Suprapubic skin (tissue), 3 donors: ENCODE measurements around the gene MYD88.

Experiments
- CTCF ChIP-seq, 2 donors: fragments of 200-600 bp in 1 of 2; fragments of 450-650 bp in 1 of 2; sonication (generic) in 1 of 2; IDR thresholded peaks; one replicate each; pipeline ENCODE4 v1.5.1; 2016 to 2019; ENCODE audit warnings: antibody characterized with exemption in 2 of 2, mild to moderate bottlenecking in 1 of 2, moderate library complexity in 1 of 2
- POLR2A ChIP-seq, 2 donors: fragments of 450-650 bp; IDR thresholded peaks; one replicate each; pipeline ENCODE4 v1.6.1; 2017; ENCODE audit warnings: antibody characterized with exemption in 2 of 2, mild to moderate bottlenecking in 2 of 2, moderate library complexity in 2 of 2

GRCh38 chr3:38163117-38163840, 24.8 kb downstream of the MYD88 start:
- no peak for TF ChIP-seq CTCF (IDR thresholded peaks at IDR 0.05)
- no peak for TF ChIP-seq POLR2A (IDR thresholded peaks at IDR 0.05)
